K562 (cell line): Measurements from ENCODE around the gene LDHAL6A.

Experiments
- EP300 ChIP-seq: IDR thresholded peaks from 2 replicates; pipeline ENCODE4 v1.6.1; 2012; ENCODE audit warnings: low read length, improper control_type of control experiment
- ETS2 ChIP-seq: IDR thresholded peaks from 2 replicates; pipeline ENCODE4 v1.6.1; 2016; ENCODE audit warnings: borderline replicate concordance, missing genetic modification characterization, mild to moderate bottlenecking, moderate library complexity, missing compliant biosample characterization; ENCODE audit not compliant: poor library complexity, severe bottlenecking
- MEIS2 ChIP-seq: fragments of 450-650 bp; IDR thresholded peaks from 2 replicates; pipeline ENCODE4 v1.6.1; 2014; ENCODE audit warnings: mild to moderate bottlenecking; ENCODE audit not compliant: partially characterized antibody
- NFXL1 ChIP-seq: fragments of 450-650 bp; formaldehyde crosslinking; IDR thresholded peaks from 2 replicates; pipeline ENCODE4 v1.4.0; 2021; ENCODE audit warnings: mild to moderate bottlenecking
- POLR2A ChIP-seq: fragments of 450-650 bp; conservative IDR thresholded peaks from 2 replicates; pipeline ENCODE4 v1.6.1; 2016
- TAF9B ChIP-seq: fragments of 450-650 bp; IDR thresholded peaks from 2 replicates; pipeline ENCODE4 v1.6.1; 2018; ENCODE audit warnings: mild to moderate bottlenecking; ENCODE audit not compliant: partially characterized antibody
- TRIM25 ChIP-seq: fragments of 450-650 bp; IDR thresholded peaks from 2 replicates; pipeline ENCODE4 v1.7.0; 2016; ENCODE audit warnings: borderline replicate concordance
- YY1 ChIP-seq, 3 experiments: IDR thresholded peaks; 2 replicates each; pipeline ENCODE4 v1.6.1; 2011; ENCODE audit warnings: low read length in 2 of 3, mild to moderate bottlenecking in 2 of 3, moderate library complexity in 2 of 3, borderline replicate concordance in 1 of 3, control low read depth in 1 of 3, low read depth in 1 of 3; ENCODE audit not compliant: insufficient read depth in 3 of 3, insufficient replicate concordance in 2 of 3, control insufficient read depth in 1 of 3, insufficient read length in 1 of 3; ENCODE audit errors: extremely low read depth in 1 of 3
- ZNF224 ChIP-seq: sonication (generic); formaldehyde crosslinking; IDR thresholded peaks from 2 replicates; pipeline ENCODE4 v1.8.0; 2022; ENCODE audit warnings: mild to moderate bottlenecking, missing genetic modification reagents
- ZNF592 ChIP-seq: fragments of 450-650 bp; IDR thresholded peaks from 2 replicates; pipeline ENCODE4 v1.6.1; 2017; ENCODE audit warnings: antibody characterized with exemption, mild to moderate bottlenecking
- TF ChIP-seq, protein P1 (sequence below), 2 experiments: fragments of 450-650 bp in 1 of 2; sonication (generic) in 1 of 2; formaldehyde crosslinking; conservative IDR thresholded peaks; 2 replicates each; pipeline versions ENCODE4 v1.4.0 to v1.8.1; 2020 to 2022; ENCODE audit warnings: mild to moderate bottlenecking in 1 of 2, missing genetic modification reagents in 1 of 2

DNA sequence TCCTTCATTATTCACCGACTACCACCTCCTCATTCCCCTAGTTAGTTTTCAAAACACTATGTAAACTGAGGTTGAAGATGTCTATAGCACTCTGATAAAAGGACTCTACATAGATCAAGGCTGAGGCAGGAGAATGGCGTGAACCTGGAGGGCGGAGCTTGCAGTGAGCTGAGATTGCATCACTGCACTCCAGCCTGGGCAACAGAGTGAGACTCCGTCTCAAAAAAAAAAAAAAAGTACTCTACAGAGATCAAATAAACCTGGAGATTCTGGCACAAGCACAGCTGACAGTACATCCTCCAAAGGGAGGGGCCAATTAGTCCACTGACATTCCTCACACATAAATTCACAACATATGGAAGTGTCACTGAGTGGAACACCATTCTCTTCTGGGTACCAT is 40.0 kb downstream of the LDHAL6A start:
- TF ChIP-seq YY1 (IDR thresholded peaks at IDR 0.05; ENCODE audit: borderline replicate concordance in 1 of 3, control insufficient read depth in 1 of 3, extremely low read depth in 1 of 3, insufficient read depth in 3 of 3, insufficient read length in 1 of 3, insufficient replicate concordance in 2 of 3, low read depth in 1 of 3, low read length in 2 of 3) (no peak), POLR2A (no peak), TAF9B (no peak), TRIM25 (no peak), ZNF224 (CRISPR knock-in tag) (no peak), MEIS2 (no peak), ZNF592 (no peak), EP300 (no peak), NFXL1 (CRISPR knock-in tag) (no peak), ETS2 (tag) (no peak)
- TF ChIP-seq, protein P1, sequence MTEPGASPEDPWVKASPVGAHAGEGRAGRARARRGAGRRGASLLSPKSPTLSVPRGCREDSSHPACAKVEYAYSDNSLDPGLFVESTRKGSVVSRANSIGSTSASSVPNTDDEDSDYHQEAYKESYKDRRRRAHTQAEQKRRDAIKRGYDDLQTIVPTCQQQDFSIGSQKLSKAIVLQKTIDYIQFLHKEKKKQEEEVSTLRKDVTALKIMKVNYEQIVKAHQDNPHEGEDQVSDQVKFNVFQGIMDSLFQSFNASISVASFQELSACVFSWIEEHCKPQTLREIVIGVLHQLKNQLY (CRISPR knock-in tag; conservative IDR thresholded peaks at IDR 0.05): no peak
